NOMO-1 treated with DMSO at 0.1 percent for 48 hours (cell line): Measurements from ENCODE around the gene KRTAP21-2.
"Not testable (repeated sequence)": the region's sequence is repeated elsewhere in the genome, so short reads cannot be mapped to it uniquely, and the experiment has no call there.

Experiments
- DNase-seq: peaks from one replicate; lab custom pipeline; 2025; ENCODE audit not compliant: unreplicated experiment; lab: John Stamatoyannopoulos, UW

KRTAP21-2 gene

GRCh38 chr21:30747159-30747558, at the start of gene KRTAP21-2:
TSS of gene KRTAP21-2 (minus strand) at chr21:30747259. CDS start at chr21:30747202, 57 bp downstream.
- DNase-seq = no peak

GRCh38 chr21:30793581-30794314, 46.7 kb upstream of the KRTAP21-2 start:
- DNase-seq = no peak

GRCh38 chr21:30779249-30779648, 32.2 kb upstream of the KRTAP21-2 start:
- DNase-seq = no peak

- DNase-seq = no peak
Observed at GRCh38 chr21:30769724-30770431, 22.8 kb upstream of the KRTAP21-2 start.

GRCh38 chr21:30760776-30761175, 13.7 kb upstream of the KRTAP21-2 start:
- no peak for DNase-seq

GRCh38 chr21:30758306-30758705, 11.2 kb upstream of the KRTAP21-2 start:
- no peak for DNase-seq

GRCh38 chr21:30755328-30755727, 8.3 kb upstream of the KRTAP21-2 start, which contains the start of gene KRTAP21-1:
TSS of gene KRTAP21-1 (minus strand) at chr21:30755428. CDS start at chr21:30755378, 50 bp downstream.
- not testable (repeated sequence) for DNase-seq

- no peak for DNase-seq
Observed at GRCh38 chr21:30740462-30740861, 6.6 kb downstream of the KRTAP21-2 start.

- DNase-seq = no peak
Observed at GRCh38 chr21:30733026-30733425, 14.0 kb downstream of the KRTAP21-2 start.

GRCh38 chr21:30726726-30727125, 20.3 kb downstream of the KRTAP21-2 start:
- DNase-seq = no peak

GRCh38 chr21:30719401-30719800, 27.7 kb downstream of the KRTAP21-2 start:
- DNase-seq = no peak

- no peak for DNase-seq
Observed at GRCh38 chr21:30718239-30718909, 28.7 kb downstream of the KRTAP21-2 start, which contains the start of gene KRTAP21-3. TSS of gene KRTAP21-3 (minus strand) at chr21:30718777. CDS start at chr21:30718759, 18 bp downstream.

- no peak for DNase-seq
Observed at GRCh38 chr21:30717105-30717504, 30.0 kb downstream of the KRTAP21-2 start.

GRCh38 chr21:30714946-30715345, 32.1 kb downstream of the KRTAP21-2 start:
- DNase-seq = no peak

GRCh38 chr21:30714456-30714855, 32.6 kb downstream of the KRTAP21-2 start:
- no peak for DNase-seq

GRCh38 chr21:30713766-30714165, 33.3 kb downstream of the KRTAP21-2 start:
- DNase-seq = no peak

GRCh38 chr21:30710499-30710898, 36.6 kb downstream of the KRTAP21-2 start:
- no peak for DNase-seq

- DNase-seq = no peak
Observed at GRCh38 chr21:30707409-30707808, 39.6 kb downstream of the KRTAP21-2 start.
